ENCODE measurements around the gene CRISP2. TPM values are rescaled to one million over a fixed set of nuclear protein-coding genes. Genes with fewer than 3 reads are reported as not detected.
"Not testable (repeated sequence)": the region's sequence is repeated elsewhere in the genome, so short reads cannot be mapped to it uniquely, and the experiment has no call there.

Gene CRISP2, protein sequence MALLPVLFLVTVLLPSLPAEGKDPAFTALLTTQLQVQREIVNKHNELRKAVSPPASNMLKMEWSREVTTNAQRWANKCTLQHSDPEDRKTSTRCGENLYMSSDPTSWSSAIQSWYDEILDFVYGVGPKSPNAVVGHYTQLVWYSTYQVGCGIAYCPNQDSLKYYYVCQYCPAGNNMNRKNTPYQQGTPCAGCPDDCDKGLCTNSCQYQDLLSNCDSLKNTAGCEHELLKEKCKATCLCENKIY
- total RNA-seq: 9.8 TPM

DNA sequence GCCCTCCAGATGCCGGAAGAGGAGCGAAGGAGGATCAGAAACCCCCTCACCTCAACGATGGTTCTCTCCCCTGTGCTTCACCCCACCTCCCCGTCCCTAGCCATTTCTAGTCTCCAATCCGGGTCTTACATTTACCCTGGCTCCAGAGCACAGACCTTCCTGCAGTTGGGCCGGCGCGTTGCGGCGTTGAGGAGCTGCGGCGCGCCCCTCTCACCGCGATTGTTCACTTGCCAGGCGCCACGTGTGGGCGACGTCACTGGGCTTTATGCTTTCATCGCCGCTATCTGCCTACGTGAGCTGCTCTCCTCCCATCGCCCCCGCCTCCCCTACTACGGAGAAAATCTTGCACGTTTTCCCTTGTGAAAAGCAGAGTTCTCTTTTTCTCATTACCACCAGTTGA lies at the start of gene CRISP2:
TSS of gene CRISP2 (minus strand) at position 198 of the 400 bp plus-strand sequence. CDS start 4,347 bp downstream, outside the sequence.
- DNase-seq (ENCODE audit: low spot score): peak; percentile 11

DNA sequence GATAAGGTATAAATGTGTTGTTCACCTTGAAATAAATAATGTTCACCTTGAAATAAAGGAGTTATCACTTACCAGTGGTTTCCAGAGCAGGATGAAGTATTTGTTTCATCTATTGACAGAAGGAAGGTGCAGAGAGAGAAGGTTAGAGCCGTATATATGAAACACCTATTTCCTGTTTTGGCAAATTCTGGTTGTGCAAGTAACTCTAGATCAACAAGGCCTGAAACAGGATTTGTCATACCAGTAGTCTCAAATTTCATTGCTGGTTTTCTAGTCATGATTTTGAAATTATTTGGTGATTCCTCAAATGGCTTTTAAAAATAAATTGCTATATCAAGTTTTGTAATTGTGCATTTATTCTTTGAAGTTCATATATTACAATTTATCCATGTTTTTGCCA lies 30.9 kb upstream of the CRISP2 start, which contains the start of gene CRISP3:
TSS of gene CRISP3 (minus strand) at position 130 of the 400 bp plus-strand sequence. CDS start at position 109, 21 bp downstream.
- no peak for DNase-seq (ENCODE audit: low spot score)

DNA sequence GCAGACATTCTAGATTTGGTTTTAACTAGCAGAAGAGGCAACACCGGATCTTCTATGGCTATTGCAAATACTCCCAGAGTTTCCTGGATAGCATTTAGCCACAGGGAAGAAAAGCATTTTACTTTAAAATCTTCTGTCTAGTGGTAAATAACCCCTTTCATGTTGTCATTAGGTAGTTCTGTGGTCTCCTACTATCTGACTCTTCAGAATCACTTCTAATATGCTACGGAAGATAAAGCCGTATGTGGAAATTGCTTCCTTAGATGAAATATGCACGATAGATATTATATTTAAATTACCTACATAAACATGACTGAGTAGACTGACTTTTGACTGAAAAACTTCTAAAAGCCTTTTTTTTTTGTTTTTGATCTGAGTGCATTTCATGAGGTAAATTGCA lies 30.1 kb upstream of the CRISP2 start:
- no peak for DNase-seq (ENCODE audit: low spot score)

DNA sequence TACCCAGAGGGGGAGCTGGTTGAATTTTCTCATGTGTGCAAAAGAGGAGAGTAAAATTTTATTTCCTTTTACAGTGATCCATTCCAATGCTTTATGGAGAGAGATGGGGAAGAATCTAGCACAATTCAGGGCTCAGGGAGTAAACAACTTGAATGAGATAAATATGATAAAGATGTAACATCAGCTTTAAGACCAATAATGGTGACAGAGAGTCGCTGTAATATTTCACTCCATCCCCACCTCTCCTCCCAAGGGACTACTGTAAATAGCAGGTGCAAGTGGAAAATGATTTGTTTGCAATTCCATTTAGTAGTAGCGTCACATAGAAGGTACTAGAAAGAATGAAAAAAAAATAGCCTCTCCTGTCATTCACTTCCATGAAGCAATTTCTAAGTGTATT lies 26.1 kb upstream of the CRISP2 start:
- no peak for DNase-seq (ENCODE audit: low spot score)

DNA sequence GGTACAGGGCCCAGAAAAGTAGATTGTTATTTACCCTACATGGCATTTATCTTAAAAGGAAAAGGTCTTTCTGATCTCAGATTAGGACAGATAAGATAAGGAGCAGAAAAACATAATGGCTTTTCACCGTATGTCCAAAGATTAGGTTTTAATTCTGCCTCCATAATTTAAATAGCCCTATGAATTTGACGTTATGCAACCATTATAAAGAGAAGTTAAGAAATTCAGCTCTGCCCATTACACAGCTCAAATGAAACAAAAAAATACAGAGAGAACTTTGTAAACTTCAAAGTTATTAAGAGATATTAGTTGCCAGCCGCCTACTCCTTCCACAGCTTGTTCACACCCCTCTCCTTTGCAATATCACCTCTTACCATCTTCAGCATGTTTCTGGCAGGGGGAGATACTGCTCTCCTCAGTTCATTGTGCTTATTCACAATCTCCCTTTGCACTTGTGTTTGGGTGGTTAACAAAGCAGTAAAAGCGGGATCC lies 22.7 kb upstream of the CRISP2 start:
- no peak for DNase-seq (ENCODE audit: low spot score)

DNA sequence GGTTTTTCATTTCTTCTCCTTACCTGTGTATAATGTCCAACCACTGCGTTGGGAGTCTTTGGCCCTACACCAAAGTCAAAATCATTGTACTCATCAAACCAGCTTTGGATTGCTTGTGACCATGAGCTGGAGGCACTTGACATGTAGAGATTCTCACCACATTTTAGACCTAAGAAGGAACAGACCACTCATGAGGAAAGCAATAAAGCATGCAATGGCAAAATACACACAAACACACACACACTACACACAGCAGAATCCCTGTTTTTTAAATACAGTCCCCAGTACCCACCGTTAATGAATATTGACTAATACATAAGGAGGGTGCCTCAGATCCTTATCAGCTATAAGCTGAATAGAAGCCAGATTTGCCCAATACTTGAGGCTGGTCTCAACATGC lies 20.3 kb upstream of the CRISP2 start:
- no peak for DNase-seq (ENCODE audit: low spot score)

DNA sequence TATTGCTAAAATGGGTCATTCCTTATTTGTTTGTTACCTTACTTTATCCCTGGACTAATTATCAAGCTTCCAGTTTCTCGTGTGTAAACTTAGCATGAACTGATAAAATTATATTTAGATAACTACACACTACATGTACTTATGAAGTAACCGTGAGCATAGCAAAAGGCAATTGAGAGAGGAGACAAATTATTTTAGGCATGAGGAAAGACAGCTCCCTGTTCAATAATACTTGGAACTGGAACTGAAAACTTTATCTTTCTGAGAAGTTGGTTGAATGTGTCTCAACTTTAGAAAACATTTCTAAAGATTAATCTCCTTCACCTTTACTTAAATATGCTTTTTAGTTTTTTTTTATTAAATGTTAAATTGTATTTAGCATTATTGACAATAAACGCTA lies 19.4 kb upstream of the CRISP2 start:
- no peak for DNase-seq (ENCODE audit: low spot score)

DNA sequence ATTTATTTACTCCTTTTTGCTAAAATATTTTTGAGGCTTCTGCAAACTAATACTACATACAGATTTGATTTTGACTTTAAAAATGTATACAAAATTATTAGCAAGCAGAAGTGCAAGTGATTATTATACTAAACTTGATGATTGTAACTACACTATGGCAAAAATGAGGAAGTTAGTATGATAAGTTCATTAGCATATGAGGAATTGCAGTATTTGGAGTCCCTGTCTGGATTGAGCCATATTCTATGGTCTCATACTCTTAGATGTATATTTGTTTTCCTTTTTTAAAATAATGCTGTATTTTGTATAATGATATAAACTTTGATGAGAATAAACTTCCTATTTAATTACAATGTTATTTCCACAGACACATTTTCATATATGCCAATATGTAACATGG lies 16.9 kb upstream of the CRISP2 start:
- DNase-seq (ENCODE audit: low spot score): no peak

DNA sequence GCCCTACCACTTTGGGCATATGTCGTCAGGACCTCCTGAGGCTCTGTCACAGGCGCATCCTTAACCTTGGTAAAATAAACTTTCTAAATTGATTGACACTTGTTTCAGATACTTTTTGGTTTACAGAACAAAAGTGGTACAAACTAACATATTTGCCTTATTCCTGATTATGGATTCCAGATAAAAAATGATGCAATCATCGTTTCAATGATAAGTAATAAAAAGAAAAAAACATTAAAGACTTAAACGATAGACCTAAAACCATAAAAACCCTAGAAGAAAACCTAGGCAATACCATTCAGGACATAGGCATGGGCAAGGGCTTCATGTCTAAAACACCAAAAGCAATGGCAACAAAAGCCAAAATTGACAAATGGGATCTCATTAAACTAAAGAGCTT lies 10.6 kb upstream of the CRISP2 start:
- not testable (repeated sequence) for DNase-seq (ENCODE audit: low spot score)

DNA sequence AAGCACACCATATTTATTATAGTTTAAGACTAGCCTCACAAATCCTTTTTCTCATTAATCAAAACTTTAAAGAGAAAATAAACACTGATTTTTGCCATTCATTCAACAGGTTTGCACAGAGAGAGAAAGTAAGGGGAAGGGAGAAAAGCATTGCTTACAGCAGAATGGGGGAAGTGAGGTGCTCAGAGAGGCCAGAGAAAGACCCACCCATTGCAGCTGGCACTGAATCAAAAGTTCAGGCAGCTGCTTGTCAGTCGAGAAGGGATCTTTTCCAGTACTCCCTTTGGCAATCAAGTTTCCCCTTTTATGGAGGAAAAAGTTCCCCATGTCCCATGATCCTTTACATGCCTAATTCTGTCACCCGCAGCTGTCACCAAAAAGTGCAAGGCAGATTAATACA lies 8.0 kb upstream of the CRISP2 start:
- DNase-seq (ENCODE audit: low spot score): no peak

DNA sequence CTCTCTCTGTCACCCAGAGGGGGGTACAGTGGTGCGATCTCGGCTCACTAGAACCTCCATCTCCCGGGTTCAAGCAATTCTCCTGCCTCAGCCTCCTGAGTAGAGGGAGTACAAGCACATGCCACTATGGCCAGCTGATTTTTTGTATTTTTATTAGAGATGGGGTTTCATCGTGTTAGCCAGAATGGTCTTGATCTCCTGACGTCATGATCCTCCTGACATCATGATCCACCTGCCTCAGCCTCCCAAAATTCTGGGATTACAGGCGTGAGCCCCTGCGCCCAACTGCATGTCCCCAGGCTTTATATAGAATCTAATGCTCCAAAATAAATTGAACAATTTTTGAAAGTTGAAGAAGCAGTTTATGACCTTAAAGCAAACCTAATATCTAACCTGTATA lies 7.0 kb upstream of the CRISP2 start:
- no peak for DNase-seq (ENCODE audit: low spot score)

DNA sequence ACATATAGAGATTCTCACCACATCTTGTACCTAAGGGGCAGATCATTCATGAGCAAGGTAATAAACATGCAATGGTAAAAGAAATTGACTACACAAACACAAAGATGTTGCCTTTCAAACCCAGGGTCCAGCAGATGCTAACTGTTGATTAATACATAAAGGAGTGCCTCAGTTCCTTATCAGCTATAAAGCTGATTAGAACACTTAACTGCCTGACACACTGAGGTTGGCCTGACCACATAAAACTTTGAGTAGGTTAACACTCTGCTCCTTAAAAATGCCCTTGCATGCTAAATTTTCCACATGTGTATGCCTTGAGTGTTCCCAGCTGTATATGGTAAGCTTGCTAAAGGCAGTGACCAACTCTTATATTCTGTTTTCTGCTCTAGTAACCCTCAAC lies 14.9 kb downstream of the CRISP2 start:
- DNase-seq (ENCODE audit: low spot score): no peak

DNA sequence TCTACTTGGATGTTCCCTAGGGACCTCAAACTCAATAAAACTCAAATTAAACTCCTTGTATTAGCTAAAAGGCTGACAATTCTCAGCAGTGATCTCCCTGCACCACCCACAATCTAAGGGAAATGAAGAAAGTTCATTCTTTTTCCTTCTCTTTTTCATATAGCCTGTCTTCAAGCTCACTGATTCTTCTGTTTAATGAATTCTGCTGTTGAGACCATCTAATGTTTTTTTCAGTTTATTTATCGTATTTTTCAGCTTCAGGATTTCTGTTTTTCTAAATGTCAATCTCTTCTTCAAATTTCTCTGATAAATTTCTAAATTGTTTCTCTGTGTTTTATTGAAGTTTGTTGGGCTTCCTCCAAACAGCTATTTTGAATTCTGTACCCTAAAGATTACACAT lies 19.8 kb downstream of the CRISP2 start:
- DNase-seq (ENCODE audit: low spot score): no peak

DNA sequence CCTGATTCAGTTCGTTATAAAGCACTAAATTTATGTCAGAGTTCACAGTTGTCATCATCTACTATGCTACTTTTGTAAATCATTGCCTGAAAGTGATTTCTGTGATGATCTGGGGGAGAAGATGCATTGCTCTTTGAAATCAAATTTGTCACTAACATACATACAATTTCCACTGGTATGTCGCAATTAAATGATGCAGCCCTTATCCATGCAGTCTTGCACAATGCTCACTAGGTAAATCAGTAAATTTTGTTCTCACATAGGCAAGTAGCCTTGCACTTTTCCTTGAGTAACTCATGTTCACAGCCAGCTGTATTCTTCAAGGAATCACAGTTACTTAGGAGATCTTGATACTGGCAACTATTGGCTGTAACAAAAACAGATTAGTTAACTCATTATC lies 20.8 kb downstream of the CRISP2 start:
- DNase-seq (ENCODE audit: low spot score): no peak

DNA sequence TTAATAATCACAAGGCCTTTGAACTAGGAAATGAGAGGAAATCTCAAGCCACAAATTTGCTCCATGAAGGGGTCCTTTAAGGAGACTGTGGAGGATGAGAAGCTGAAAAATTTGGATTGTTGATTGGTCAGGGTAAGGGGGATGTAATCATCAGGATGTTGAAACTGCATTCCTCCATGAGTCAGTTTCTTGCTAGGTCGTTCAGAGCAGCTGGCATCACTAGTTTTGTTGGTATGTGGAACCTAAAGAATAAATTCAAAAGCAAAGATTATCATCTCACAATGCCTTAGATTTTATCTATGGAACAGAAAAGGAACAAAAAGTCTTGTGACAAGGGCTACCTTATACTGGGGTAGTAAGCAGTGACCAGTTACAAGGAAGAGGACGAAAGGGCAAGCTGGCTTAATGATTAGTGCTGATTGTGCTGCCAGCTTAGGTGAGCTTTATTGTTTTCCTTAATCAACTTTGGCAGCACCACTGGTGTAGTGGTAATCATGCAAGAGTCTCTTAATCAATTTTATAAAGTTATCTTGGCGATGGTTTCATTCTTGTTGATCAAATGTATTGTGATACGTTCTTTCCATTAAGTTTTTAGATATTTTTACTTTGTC lies 36.6 kb downstream of the CRISP2 start:
- peak; percentile 86 for DNase-seq (ENCODE audit: low spot score)

DNA sequence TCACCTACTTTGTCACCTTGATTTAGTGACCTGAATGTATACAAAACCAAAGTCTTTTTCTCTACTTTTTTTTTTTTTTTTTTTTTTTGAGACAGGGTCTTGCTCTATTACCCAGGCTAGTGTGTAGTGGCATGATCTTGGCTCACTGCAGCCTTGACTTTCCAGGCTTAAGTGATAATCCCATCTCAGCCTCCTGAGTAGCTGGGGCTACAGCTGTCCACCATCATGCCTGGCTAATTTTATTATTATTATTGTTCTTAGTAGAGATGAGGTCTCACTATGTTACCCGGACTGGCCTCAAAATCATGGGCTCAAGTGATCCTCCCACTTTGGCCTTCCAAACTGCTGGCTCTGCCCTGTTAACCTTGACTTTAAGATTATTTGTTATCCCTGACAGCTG lies 37.5 kb downstream of the CRISP2 start:
- DNase-seq (ENCODE audit: low spot score): no peak

DNA sequence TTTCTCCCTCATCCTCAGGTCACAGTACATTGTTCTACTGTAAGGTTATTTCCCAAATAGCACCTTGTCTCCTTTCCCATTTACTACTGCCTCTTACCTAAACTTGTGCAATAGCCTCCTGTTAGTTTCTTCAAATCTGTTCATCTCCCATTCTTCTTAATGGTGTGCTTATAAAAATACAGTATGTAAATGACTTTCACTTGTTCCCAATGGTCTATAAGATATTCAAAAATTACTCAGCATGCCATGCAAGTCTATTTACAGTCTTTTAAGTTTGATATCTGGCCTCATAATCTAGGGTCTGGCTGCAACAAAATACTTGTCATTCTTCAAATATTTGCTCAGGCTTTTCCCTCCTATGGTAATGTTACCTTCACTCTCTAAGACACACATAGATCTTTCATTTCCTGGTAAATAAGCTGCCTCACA lies 45.2 kb downstream of the CRISP2 start:
- DNase-seq (ENCODE audit: low spot score): no peak

DNA sequence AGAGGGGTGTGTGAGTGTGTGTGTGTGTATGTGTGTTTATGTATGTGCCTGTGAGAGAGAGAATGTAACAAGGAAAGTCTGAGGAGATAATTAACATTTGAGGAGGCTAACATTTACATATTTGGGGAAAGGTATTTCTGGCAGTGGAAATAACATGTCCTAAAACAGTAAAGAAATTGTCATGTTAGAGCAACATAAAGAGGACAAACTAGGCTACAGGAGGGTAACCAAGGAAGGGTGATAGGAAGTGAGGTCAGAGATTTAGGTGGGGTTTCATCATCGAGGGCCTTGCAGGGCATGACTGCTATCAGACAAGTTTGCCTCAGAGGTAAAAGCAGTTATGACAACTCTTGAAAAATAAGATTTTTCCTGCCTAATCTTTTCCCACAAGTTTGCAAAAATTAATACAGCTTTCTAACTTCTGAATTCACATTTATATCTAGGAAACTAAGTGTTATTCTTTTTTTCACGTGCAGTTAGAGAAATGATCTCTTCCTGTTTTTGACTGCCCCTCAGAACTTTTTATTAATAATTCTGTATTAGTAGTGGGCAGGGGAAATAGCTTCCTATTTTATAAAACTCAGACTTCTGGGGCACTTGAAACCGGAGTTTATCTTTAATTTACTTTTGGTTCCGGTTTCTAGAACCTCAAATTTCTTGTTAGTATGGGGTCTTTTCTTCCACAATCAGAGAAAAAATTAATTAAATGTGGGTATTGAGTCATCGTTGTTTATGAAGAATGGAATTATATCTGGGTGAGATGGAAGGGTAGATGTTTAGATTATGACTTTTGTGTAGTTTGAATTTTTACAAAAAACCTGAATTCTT lies 46.2 kb downstream of the CRISP2 start:
- no peak for DNase-seq (ENCODE audit: low spot score)

DNA sequence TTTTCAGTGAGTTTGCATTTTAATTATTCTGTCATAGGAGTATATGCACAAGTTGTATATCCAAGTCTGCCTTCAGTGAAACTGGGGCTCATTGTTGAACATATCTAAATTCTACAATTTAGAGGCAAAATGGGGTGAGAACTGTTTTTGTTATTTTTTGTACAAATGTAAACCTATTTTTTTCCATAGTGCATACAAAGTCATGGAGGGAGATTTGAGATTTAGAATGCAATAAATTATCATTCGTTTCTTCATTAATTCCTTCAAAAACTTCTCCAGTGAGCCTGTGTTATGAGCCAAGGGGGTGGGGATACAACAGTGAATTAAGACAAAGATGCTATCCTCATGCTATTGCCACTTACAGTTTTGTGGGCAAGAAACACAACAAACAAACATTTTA lies 46.9 kb downstream of the CRISP2 start:
- no peak for DNase-seq (ENCODE audit: low spot score)

DNA sequence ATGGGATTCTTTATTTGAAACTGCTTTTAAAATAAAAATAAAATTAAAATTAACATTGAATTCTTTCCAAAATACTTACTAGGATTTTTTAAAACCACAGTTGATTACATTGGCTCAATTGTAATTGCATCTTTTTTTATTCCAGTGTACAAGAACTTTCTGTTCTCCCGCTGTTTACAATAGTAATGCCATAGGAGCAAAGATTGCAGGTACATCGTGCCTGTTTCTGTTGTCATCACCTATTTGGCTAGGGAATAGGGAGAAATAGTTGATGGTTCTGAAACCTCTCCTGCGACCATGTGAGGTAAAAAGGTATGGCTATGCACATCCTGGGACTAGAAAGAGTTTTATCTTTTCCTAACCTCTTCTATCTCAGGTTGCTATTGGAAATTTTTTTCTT lies 48.5 kb downstream of the CRISP2 start:
- no peak for DNase-seq (ENCODE audit: low spot score)

DNA sequence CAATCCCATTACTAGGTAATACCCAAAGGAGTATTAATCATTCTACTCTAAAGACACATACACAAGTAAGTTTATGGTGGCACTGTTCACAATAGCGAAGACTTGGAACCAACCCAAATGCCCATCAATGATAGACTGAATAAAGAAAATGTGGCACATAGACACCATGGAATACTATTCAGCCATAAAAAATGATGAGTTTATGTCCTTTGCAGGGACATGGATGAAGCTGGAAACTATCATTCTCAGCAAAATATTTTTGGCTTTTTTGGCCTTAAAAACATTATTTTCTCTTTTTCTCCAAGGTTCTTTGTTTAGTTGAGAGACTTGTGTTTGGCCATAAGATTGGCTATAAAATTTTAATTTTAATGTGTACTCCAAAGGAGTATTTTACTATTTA lies 49.3 kb downstream of the CRISP2 start:
- DNase-seq (ENCODE audit: low spot score): not testable (repeated sequence)

DNA sequence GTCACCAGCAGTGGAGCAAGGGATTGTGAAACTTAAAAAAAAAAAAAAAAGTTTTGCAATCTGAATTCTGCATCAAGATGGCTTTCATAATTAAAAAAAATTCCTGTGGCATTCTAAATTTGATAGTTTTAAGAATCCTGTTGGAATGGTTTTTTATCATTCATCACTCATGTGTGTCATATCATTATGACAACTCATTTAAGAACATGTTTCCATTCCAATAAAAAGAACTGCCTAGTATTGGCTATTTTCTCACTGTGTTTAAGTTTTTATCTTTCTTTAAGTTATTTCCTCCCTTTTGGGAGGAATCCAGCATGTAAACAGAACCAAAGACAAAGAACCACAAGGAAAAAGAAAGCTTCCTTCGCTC lies 50.5 kb downstream of the CRISP2 start:
- no peak for DNase-seq (ENCODE audit: low spot score)
